ENCODE data around the gene RADIL.

Gene RADIL

GRCh38 chr7:4836206-4836661, 47.3 kb downstream of the RADIL start (continued):
- TF ChIP-seq ZNF18 (tag by site-specific recombination; IDR thresholded peaks at IDR 0.05), result no peak

- Histone ChIP-seq H3K4me1 (ENCODE audit: control insufficient read depth, insufficient read depth, low read length) (no peaks in the 10 kb centered on the region), H3K36me3 (ENCODE audit: control insufficient read depth in 2 of 2, insufficient read depth in 1 of 2, low read length in 2 of 2) (no peaks in the 10 kb centered on the region), H3K9me3 (ENCODE audit: control insufficient read depth, insufficient read depth, low read depth, low read length) (no peaks in the 10 kb centered on the region), H3K4me3 (ENCODE audit: low read depth, low read length) (no peak overlapping the region), H3K27ac (ENCODE audit: extremely low read depth, low read depth, low read length) (no peak overlapping the region)
- ChIA-PET CTCF (no interaction called here), POLR2A (no interaction called here)
- TF ChIP-seq ZNF132 (tag by site-specific recombination; IDR thresholded peaks at IDR 0.05; ENCODE audit: borderline replicate concordance) (no peak), ZNF626 (tag by site-specific recombination; IDR thresholded peaks at IDR 0.05) (no peak), ZNF639 (tag by site-specific recombination; IDR thresholded peaks at IDR 0.05) (no peak), ZNF580 (tag by site-specific recombination; IDR thresholded peaks at IDR 0.05) (no peak), SCRT1 (tag by site-specific recombination; IDR thresholded peaks at IDR 0.05; ENCODE audit: borderline replicate concordance) (no peak), ZSCAN4 (tag by site-specific recombination; IDR thresholded peaks at IDR 0.05) (no peak)
Observed at GRCh38 chr7:4835398-4836205, 47.9 kb downstream of the RADIL start.

- ChIA-PET POLR2A (no interaction called here), CTCF (no interaction called here)
- TF ChIP-seq ZNF211 (tag by site-specific recombination; IDR thresholded peaks at IDR 0.05; ENCODE audit: low read depth), result no peak
- H3K4me1 ChIP-seq (ENCODE audit: control insufficient read depth, insufficient read depth, low read length), result no peaks in the 10 kb centered on the region
- H3K4me3 ChIP-seq (ENCODE audit: low read depth, low read length), result no peak overlapping the region
- H3K9me3 ChIP-seq (ENCODE audit: control insufficient read depth, insufficient read depth, low read depth, low read length), result no peaks in the 10 kb centered on the region
- no peaks in the 10 kb centered on the region for H3K36me3 ChIP-seq (ENCODE audit: control insufficient read depth in 2 of 2, insufficient read depth in 1 of 2, low read length in 2 of 2)
- H3K27ac ChIP-seq (ENCODE audit: extremely low read depth, low read depth, low read length), result no peak overlapping the region
Observed at GRCh38 chr7:4834601-4835397, 48.7 kb downstream of the RADIL start.

- no peak for TF ChIP-seq ZFP3 (tag by site-specific recombination; IDR thresholded peaks at IDR 0.05; ENCODE audit: low read depth)
- TF ChIP-seq ZNF776 (tag by site-specific recombination; IDR thresholded peaks at IDR 0.05; ENCODE audit: borderline replicate concordance), result no peak
- TF ChIP-seq HOXC10 (CRISPR knock-in tag; IDR thresholded peaks at IDR 0.05), result no peak
- TF ChIP-seq ZNF513 (tag by site-specific recombination; IDR thresholded peaks at IDR 0.05), result no peak
- TF ChIP-seq ZBTB20 (tag by site-specific recombination; IDR thresholded peaks at IDR 0.05), result no peak
- no peak for TF ChIP-seq EGR2 (tag by site-specific recombination; IDR thresholded peaks at IDR 0.05; ENCODE audit: low read depth)
- Histone ChIP-seq H3K4me1 (ENCODE audit: control insufficient read depth, insufficient read depth, low read length) (no peaks in the 10 kb centered on the region), H3K4me3 (ENCODE audit: low read depth, low read length) (no peak overlapping the region), H3K27ac (ENCODE audit: extremely low read depth, low read depth, low read length) (no peak overlapping the region), H3K9me3 (ENCODE audit: control insufficient read depth, insufficient read depth, low read depth, low read length) (no peaks in the 10 kb centered on the region), H3K36me3 (ENCODE audit: control insufficient read depth in 2 of 2, insufficient read depth in 1 of 2, low read length in 2 of 2) (no peaks in the 10 kb centered on the region)
- POLR2A ChIA-PET, result no interaction called here
- CTCF ChIA-PET, result no interaction called here
Observed at GRCh38 chr7:4833691-4834600, 49.6 kb downstream of the RADIL start.
